Epithelial cell of proximal tubule (primary cell): ENCODE results near the gene RNU6-9. TPM values are rescaled to one million over a fixed set of nuclear protein-coding genes. Genes with fewer than 3 reads are reported as not detected.
"Not testable (repeated sequence)": the region's sequence is repeated elsewhere in the genome, so short reads cannot be mapped to it uniquely, and the experiment has no call there.

Experiments used
- DNase-seq: peaks from one replicate; pipeline ENCODE4 v3.0.0-alpha.2; 2011; ENCODE audit warnings: low read depth
- H3K4me3 ChIP-seq: 2 replicates; pipeline ENCODE4 v1.5.1; 2011; ENCODE audit warnings: low read depth, mild to moderate bottlenecking, low read length
- total RNA-seq: library from RNA; depleted of rRNA; stranded (reverse); fragments of >200 nt; gene quantifications from 2 replicates; pipeline ENCODE4 v1.2.3, GENCODE V29; 2015
- TF ChIP-seq, protein P1 (sequence below): conservative IDR thresholded peaks from 2 replicates; pipeline ENCODE4 v1.5.1; 2012; ENCODE audit warnings: low read depth, mild to moderate bottlenecking, low read length

RNU6-9 gene
- total RNA-seq, 1 donor from 2014 or later, result not detected

DNA sequence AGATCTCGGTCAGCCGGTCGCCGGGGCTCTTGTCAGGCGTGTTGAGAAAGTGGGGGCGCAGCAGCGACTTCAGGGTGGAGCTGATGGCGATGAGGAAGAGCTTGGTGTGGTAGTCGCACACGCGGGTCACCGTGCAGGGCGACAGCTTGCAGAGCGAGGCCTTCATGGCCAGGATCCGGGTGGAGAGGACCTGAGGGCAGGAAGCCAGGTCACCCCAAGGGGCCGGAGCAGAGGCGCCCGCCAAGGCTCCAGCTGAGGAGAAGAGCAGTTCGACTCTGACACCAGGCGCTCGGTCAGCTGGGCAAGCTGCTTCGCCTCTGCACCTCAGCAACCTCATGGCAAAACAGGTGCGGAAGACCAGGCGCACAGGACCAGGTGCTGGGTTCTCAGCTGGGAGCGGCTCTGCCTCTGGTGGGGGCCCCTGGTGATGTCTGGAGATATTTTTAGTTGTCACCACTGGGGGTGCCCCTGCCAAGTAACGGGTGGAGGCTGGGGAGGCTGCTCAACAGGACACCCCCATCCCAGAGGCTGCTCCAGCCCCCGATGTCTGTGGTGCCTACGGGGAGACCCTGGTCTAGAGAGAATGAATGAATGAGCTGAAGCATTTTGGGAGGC lies 17.9 kb upstream of the RNU6-9 start:
- no peak overlapping the region for H3K4me3 ChIP-seq
- TF ChIP-seq, protein P1, sequence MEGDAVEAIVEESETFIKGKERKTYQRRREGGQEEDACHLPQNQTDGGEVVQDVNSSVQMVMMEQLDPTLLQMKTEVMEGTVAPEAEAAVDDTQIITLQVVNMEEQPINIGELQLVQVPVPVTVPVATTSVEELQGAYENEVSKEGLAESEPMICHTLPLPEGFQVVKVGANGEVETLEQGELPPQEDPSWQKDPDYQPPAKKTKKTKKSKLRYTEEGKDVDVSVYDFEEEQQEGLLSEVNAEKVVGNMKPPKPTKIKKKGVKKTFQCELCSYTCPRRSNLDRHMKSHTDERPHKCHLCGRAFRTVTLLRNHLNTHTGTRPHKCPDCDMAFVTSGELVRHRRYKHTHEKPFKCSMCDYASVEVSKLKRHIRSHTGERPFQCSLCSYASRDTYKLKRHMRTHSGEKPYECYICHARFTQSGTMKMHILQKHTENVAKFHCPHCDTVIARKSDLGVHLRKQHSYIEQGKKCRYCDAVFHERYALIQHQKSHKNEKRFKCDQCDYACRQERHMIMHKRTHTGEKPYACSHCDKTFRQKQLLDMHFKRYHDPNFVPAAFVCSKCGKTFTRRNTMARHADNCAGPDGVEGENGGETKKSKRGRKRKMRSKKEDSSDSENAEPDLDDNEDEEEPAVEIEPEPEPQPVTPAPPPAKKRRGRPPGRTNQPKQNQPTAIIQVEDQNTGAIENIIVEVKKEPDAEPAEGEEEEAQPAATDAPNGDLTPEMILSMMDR, result no peak
- DNase-seq, result no peak

DNA sequence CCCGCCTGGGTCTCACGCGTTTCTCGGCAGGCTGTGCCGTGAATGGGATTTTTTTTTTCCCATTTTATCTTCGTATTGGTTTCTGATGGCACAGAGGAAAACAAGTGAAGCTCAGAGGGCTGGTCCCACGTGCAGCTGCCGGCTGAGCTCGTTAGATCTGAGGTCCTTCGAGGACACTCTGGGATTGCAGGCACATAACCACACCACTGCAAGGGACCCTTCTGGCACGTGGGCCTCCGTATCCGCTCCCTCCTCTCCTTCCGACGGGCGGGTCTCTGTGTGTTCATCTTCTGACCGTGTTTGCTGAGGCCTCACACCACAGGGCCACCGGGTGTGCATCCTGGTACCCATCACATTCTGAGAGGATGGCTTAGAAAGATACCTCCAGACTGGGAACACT lies 17.2 kb upstream of the RNU6-9 start:
- DNase-seq, result no peak
- TF ChIP-seq, protein P1, result no peak

DNA sequence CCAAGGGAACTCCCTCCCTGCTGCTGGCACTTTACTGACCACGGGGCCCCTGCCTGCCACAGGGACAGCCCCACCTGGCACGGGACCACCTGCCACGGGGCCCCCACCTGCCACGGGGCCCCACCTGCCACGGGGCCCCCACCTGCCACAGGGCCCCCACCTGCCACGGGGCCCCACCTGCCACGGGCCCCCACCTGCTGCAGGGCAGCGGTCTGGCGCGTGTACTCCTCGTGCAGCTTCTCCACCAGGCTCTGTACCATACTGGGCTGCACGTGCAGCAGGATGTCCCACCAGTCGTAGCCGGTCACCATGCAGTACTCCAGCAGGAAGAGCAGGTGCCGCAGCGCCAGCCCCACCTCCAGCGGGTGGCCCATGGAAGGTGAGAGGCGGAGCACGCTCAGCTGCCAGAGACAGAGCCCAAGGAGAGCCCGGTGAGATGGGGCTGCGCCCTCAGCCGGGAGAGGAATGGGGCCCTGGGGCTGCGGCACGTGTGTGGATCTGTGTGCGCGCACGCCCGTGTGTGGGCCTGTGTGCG lies 16.4 kb upstream of the RNU6-9 start:
- no peak overlapping the region for H3K4me3 ChIP-seq
- no peak for DNase-seq
- TF ChIP-seq, protein P1, result no peak

More for the DNA sequence above, 17.2 kb upstream of the RNU6-9 start:
- no peak overlapping the region for H3K4me3 ChIP-seq

DNA sequence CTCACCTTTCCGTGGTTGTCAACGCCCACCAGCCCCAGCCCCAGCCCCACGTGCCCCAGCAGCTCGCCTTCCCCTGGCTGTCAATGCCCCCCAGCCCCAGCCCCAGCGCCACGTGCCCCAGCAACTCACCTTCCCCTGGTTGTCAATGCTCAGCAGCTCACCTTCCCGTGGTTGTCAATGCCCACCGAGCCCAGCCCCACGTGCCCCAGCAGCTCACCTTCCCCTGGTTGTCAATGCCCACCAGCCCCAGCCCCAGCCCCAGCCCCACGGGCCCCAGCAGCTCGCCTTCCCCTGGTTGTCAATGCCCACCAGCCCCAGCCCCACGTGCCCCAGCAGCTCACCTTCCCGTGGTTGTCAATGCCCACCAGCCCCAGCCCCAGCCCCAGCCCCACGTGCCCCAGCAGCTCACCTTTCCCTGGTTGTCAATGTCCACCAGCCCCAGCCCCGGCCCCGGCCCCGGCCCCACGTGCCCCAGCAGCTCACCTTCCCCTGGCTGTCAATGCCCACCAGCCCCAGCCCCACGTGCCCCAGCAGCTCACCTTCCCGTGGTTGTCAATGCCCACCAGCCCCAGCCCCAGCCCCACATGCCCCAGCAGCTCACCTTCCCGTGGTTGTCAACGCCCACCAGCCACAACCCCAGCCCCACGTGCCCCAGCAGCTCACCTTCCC lies 15.2 kb upstream of the RNU6-9 start:
- not testable (repeated sequence) for H3K4me3 ChIP-seq, DNase-seq

DNA sequence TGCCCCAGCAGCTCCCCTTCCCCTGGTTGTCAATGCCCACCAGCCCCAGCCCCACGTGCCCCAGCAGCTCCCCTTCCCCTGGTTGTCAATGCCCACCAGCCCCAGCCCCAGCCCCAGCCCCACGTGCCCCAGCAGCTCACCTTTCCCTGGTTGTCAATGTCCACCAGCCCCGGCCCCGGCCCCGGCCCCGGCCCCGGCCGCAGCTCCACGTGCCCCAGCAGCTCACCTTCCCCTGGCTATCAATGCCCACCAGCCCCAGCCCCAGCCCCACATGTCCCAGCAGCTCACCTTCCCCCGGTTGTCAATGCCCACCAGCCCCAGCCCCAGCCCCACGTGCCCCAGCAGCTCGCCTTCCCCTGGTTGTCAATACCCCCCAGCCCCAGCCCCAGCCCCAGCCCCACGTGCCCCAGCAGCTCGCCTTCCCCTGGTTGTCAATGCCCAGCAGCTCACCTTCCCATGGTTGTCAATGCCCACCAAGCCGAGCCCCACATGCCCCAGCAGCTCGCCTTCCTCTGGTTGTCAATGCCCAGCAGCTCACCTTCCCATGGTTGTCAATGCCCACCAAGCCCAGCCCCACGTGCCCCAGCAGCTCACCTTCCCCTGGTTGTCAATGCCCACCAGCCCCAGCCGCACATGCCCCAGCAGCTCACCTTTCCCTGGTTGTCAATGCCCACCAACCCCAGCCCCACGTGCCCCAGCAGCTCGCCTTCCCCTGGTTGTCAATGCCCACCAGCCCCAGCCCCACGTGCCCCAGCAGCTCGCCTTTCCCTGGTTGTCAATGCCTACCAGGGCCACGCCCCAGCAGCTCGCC lies 14.3 kb upstream of the RNU6-9 start:
- DNase-seq, H3K4me3 ChIP-seq: not testable (repeated sequence)

DNA sequence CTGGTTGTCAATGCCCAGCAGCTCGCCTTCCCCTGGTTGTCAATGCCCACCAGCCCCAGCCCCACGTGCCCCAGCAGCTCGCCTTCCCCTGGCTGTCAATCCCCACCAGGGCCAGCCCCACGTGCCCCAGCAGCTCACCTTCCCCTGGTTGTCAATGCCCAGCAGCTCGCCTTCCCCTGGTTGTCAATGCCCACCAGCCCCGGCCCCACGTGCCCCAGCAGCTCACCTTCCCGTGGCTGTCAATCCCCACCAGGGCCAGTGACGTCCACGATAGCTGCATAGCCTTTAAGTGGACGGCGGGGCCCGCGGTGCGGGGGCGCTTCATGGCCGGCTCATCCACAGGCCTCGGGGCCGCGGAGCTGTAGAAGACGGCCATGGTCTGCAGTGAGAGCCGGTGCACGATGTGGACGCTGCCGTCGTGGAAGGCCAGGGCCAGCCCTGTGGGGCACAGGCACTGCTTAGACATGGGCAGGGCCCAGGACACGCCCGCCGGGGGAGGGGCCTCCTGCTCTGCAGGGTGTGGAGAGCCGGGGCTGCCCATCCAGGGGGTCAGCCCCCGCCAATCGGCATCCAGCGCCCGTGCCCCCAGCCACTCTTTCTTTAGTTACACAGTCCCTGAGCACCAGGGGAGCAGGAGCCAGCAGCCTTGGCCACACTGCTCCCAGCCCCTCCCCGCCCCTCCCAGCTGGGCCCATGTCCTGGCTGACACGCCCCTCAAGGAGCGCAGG lies 13.4 kb upstream of the RNU6-9 start:
- TF ChIP-seq, protein P1, result no peak

DNA sequence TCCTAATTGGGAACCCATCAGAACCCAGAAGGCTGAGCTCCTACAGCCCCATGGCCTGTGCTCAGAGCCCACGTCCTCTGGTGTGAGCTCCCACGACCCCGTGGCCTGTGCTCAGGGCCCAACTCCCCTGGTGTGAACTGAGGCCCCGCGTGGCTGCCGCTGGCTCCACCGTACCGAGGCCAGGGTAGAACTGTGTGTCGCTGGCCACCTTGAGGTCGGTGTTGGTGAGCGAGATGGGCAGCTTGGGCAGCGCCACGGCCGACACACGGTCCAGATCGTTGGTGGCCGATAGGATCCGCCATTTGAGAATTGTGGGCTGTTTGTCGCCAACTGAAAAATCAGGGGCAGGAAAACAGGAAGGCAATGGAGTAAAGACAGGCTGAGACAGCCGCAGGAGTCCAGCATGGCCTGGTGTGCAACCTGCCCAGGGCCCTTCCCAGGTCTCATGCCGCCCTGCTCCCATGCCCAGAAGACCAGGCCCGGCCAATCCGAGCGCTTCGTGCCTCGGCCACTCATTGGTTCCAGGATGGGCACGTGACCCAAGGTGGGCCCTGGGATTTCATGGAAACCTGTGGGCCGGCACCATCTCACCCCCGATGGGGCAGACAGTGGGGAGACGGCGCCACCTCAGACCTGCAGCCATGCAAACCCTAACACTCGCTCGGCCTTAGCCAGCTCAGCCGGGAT lies 11.8 kb upstream of the RNU6-9 start:
- TF ChIP-seq, protein P1, result no peak
- no peak for DNase-seq
- no peak overlapping the region for H3K4me3 ChIP-seq

More for the DNA sequence above, 13.4 kb upstream of the RNU6-9 start:
- no peak overlapping the region for H3K4me3 ChIP-seq
- no peak for DNase-seq
